ENCODE results near the gene FANCI. TPM values are rescaled to one million over a fixed set of nuclear protein-coding genes. Genes with fewer than 3 reads are reported as not detected.

Gene FANCI
- total and polyA plus RNA-seq, 8 donors, result 19.8 to 56.3 (median 34.2) TPM

DNA sequence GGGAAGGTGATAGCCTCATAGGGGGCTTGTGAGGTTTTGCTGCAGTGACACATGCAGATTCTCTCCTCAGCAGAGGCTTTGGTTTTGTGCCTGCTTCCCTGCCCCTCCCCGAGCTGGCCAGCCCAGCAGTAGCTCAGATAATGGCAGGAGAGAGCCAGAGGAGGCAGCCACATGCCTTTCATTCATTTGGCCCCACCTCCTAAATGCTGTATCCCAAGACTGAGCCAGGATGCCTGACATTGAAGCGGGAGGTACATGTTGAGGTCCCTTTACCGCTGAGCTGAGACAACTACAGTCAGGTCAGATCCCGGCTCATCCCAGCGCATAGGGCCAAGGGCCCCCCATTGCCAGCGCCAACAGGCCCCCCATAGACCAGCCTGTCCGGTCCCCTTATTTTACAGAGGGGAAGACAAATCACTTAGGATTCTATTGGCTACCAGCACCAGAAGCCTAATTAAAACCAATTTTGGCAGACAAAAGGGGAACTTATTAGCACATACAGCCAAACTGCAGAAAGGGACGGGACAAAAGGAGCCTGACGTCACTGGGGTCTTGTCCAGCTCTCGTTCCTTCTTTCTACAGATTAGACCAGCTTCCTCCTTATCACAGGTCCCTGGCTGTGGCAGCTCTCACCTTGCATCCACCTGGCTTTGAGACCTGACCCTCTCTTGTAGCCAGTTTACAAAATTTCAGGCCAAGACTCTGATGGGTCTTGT lies 102.9 kb downstream of the FANCI start:
- Histone ChIP-seq H3K4me1 (no peaks in the 10 kb centered on the region), H3K4me3 (no peak overlapping the region), H3K36me3 (no peaks in the 10 kb centered on the region), H3K9me3 (no peaks in the 10 kb centered on the region), H3K27me3 (peaks cover 0 to 30% of the 10 kb centered on the region in 2 donors), H3K27ac (no peak overlapping the region)
- DNase-seq, result no peak
- intact Hi-C loops (cut with DNase I), result no loop called here
- ATAC-seq, result no peak
- TF ChIP-seq, protein P1, sequence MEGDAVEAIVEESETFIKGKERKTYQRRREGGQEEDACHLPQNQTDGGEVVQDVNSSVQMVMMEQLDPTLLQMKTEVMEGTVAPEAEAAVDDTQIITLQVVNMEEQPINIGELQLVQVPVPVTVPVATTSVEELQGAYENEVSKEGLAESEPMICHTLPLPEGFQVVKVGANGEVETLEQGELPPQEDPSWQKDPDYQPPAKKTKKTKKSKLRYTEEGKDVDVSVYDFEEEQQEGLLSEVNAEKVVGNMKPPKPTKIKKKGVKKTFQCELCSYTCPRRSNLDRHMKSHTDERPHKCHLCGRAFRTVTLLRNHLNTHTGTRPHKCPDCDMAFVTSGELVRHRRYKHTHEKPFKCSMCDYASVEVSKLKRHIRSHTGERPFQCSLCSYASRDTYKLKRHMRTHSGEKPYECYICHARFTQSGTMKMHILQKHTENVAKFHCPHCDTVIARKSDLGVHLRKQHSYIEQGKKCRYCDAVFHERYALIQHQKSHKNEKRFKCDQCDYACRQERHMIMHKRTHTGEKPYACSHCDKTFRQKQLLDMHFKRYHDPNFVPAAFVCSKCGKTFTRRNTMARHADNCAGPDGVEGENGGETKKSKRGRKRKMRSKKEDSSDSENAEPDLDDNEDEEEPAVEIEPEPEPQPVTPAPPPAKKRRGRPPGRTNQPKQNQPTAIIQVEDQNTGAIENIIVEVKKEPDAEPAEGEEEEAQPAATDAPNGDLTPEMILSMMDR (IDR thresholded peaks at IDR 0.05), result no peak

DNA sequence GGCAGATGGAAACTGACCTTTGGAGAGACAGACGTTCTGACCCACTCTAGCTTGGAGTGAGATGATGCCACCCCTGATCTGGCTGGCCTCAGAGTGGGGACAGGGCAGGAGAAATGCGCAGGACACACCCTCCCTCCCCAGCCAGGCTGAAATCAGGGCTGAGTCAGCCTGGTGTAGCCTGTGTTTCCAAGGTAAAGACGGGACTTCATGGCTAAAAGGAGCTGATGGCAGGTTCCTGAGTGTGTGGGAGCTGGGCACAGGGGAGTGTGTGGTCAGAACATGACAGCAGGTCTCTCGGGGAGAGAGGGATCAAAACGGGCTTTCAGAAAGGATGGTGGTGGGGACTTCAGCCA lies 105.4 kb downstream of the FANCI start:
- no peak for ATAC-seq
- TF ChIP-seq, protein P1 (IDR thresholded peaks at IDR 0.05), result no peak
- DNase-seq, result no peak
- H3K9me3 ChIP-seq, result no peaks in the 10 kb centered on the region
- no peak overlapping the region for H3K4me3 ChIP-seq
- H3K36me3 ChIP-seq, result no peaks in the 10 kb centered on the region
- H3K27ac ChIP-seq, result no peak overlapping the region
- peaks cover 0 to 54% of the 10 kb centered on the region in 2 donors for H3K27me3 ChIP-seq
- intact Hi-C loops (cut with DNase I), result no loop called here
- H3K4me1 ChIP-seq, result no peaks in the 10 kb centered on the region

DNA sequence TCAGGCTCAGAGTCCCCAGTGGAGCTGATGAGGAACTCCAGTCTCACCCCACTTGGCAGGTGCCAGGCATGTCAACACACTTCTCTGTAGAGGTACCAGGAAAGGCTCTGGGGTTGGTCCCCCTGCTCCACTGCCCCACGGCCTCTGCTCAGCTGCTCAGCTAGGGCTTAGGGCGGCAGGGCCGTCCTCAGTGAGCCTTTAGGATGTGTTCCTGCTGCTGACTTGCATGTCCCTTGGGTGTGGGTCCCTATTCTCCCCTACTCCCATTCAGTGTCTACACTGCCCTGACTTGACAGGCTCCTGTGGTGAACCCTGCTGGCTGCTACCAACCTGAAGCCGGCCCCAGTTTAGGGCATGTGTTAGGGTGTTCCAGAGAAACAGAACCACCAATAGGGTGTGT lies 108.7 kb downstream of the FANCI start:
- ATAC-seq (no peak), DNase-seq (no peak)
- H3K4me1 ChIP-seq, result no peaks in the 10 kb centered on the region
- H3K27ac ChIP-seq, result no peak overlapping the region
- no peaks in the 10 kb centered on the region for H3K36me3 ChIP-seq
- intact Hi-C loops (cut with DNase I), result no loop called here
- no peak overlapping the region for H3K4me3 ChIP-seq
- H3K9me3 ChIP-seq, result no peaks in the 10 kb centered on the region
- H3K27me3 ChIP-seq, result peaks cover 15 to 65% of the 10 kb centered on the region in 2 donors
- TF ChIP-seq, protein P1 (IDR thresholded peaks at IDR 0.05), result no peak

DNA sequence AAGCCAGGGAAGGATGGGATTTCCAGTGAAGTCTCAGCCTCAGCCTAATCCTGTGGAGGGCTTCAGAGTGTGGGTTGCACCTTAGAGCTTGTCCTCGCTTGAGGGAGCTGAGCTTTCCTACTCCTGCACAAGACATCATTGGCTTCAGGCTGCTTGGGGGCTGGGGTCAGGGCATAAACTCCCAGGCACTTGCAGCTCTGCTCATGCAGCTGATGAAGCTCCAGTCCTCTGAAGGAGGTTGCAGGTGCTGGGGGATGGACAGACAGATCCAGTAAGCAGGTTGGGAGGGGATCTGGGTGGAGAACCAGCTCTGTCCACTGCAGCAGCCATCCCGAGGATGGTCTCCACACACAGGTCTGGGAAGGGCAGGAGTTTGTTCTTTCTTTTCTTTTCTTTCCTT lies 110.2 kb downstream of the FANCI start:
- Histone ChIP-seq H3K36me3 (no peaks in the 10 kb centered on the region), H3K4me3 (no peak overlapping the region), H3K4me1 (peaks cover 1 to 9% of the 10 kb centered on the region in 2 donors), H3K9me3 (no peaks in the 10 kb centered on the region), H3K27me3 (peaks cover 26 to 75% of the 10 kb centered on the region in 2 donors), H3K27ac (no peak overlapping the region)
- intact Hi-C loops (cut with DNase I), result no loop called here
- TF ChIP-seq, protein P1 (IDR thresholded peaks at IDR 0.05), result no peak
- no peak for DNase-seq
- no peak for ATAC-seq

DNA sequence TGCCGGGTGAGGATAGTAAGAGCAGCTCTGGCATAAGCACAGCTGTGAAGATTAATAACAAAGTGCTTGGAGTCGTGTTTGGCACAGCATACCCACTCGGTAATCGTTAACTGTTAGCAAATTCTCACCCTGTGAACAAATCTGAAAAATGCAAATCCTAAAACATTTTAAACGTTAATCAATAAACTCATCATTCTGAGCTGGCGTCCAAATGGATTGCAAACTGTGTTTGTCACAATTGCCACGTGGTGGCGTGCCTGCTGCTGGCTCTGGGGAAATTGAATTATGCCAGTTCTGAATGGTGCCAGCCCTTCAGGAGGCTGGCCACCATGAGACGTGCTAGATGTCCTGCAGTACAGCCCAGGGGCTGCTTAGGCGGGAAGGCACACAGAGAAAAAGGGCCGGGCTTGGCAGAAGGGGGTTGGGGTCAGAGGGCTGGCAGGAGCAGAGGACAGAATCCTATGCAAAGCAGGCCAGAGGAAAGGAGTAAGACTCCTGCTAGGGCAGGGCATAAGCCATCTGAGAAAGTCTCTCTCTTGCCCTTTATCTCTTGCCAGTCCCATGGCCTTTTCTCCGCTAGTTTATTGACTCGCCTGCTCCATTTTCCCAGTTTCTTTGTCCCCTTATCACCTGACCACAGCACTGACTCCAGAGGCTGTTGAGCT lies 113.0 kb downstream of the FANCI start:
- no peaks in the 10 kb centered on the region for H3K9me3 ChIP-seq
- TF ChIP-seq, protein P1 (IDR thresholded peaks at IDR 0.05), result no peak
- H3K27ac ChIP-seq, result no peak overlapping the region
- DNase-seq, result no peak
- H3K36me3 ChIP-seq, result no peaks in the 10 kb centered on the region
- no peak for ATAC-seq
- intact Hi-C loops (cut with DNase I), result loop anchor here in 1 of 2 donors (5.0 kb wide), 1 partner anchor 71 kb away; no protein-coding TSS in a partner anchor
- peaks cover 6 to 18% of the 10 kb centered on the region in 2 donors for H3K4me1 ChIP-seq
- peaks cover 54 to 99% of the 10 kb centered on the region in 2 donors for H3K27me3 ChIP-seq
- H3K4me3 ChIP-seq, result no peak overlapping the region

All from left lung (tissue), 10 donors.